Upper lobe of left lung (tissue), 4 donors: ENCODE results near the gene IL36B.

ENCODE experiments used
- CTCF ChIP-seq, 6 experiments: fragments of 450-650 bp in 4 of 6; fragments of 200-600 bp in 2 of 6; sonication (generic) in 2 of 6; IDR thresholded peaks; one replicate each; pipeline ENCODE4 v1.5.1; 2016 to 2019; ENCODE audit warnings: antibody characterized with exemption in 6 of 6
- POLR2A ChIP-seq, 4 donors: fragments of 450-650 bp; IDR thresholded peaks; one replicate each; pipeline ENCODE4 v1.5.1; 2016 to 2017; ENCODE audit warnings: antibody characterized with exemption in 4 of 4, mild to moderate bottlenecking in 2 of 4

GRCh38 chr2:113013336-113013661 lies 39.4 kb downstream of the IL36B start:
- TF ChIP-seq POLR2A (IDR thresholded peaks at IDR 0.05) (no peak), CTCF (IDR thresholded peaks at IDR 0.05) (no peak)
